GM12801 (cell line): ENCODE measurements around the gene CLEC9A.

ENCODE experiments used
- TF ChIP-seq, protein P1 (sequence below): IDR thresholded peaks from one replicate; pipeline ENCODE4 v1.5.1; 2011; ENCODE audit warnings: control low read depth; ENCODE audit not compliant: insufficient read length; ENCODE audit errors: extremely low read depth

Gene CLEC9A

DNA sequence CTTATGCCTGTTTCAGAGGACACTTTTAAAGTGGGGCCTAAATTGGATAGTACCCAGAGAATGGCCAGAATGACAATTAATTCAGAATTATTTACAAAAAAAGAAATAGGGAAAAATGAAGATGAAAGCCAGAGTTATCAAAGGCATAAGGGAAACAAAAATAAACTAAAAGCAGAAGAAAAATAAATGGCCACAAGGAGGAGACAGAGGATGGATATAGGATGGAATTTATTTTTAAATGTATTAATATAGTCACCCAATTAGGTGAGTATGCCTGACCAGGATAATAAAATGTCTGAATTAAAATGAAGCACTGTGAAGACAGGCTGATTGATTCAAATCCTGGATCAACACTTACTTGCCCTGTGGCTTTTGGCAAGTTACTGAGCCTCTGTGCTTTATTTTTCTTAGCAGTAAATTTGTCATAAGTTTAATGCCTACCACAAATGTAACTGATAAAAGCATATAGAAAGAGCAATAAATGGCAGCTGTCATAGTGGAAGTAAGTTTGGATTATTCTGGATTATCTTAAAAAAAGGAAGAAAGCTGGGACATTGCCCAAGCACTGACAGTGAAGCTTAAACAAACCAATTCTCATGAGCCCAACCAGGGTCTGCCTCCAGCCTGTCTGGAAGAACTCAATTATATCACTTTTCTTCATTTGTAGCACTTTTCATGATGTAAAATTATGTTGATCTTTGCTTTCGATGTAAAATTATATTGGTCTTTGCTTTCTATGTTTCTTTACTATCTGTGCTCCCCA lies 3.5 kb downstream of the CLEC9A start:
- TF ChIP-seq, protein P1, sequence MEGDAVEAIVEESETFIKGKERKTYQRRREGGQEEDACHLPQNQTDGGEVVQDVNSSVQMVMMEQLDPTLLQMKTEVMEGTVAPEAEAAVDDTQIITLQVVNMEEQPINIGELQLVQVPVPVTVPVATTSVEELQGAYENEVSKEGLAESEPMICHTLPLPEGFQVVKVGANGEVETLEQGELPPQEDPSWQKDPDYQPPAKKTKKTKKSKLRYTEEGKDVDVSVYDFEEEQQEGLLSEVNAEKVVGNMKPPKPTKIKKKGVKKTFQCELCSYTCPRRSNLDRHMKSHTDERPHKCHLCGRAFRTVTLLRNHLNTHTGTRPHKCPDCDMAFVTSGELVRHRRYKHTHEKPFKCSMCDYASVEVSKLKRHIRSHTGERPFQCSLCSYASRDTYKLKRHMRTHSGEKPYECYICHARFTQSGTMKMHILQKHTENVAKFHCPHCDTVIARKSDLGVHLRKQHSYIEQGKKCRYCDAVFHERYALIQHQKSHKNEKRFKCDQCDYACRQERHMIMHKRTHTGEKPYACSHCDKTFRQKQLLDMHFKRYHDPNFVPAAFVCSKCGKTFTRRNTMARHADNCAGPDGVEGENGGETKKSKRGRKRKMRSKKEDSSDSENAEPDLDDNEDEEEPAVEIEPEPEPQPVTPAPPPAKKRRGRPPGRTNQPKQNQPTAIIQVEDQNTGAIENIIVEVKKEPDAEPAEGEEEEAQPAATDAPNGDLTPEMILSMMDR, result no peak

DNA sequence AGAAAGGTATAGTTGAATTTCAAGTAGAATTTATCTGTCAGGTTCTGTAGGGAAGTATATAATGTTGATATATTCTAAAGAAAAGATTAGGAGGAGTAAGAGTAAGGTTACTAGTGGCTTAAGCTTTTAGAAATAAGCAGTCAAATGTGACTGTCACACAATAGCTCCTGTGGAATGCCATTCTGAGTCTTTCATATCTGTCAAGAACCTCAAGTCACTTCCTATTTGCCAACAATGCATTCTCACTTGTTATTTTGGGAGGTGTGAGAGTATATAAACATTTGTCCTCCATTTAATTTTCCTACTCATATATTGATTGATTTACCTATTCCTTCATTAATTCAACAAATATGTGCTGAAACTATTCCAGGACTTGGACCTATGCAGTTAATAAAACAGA lies 11.7 kb downstream of the CLEC9A start:
- TF ChIP-seq, protein P1, result no peak

DNA sequence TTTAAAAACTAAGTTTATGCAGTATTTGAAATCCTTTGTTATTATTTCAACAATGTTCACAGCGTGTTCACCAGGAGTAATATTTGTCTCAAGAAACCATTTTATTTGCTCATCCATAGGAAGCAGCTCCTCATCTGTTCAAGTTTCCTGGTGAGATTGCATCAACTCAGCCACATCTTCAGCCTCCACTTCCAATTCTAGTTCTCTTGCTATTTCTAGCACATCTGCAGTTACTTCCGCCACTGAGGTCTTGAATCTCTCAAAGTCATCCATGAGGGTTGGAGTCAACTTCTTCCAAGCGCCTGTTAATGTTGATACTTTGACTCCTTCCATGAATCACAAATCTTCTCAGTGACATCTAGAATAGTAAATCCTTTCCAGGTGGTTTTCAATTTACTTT lies 18.0 kb downstream of the CLEC9A start:
- TF ChIP-seq, protein P1, result no peak

DNA sequence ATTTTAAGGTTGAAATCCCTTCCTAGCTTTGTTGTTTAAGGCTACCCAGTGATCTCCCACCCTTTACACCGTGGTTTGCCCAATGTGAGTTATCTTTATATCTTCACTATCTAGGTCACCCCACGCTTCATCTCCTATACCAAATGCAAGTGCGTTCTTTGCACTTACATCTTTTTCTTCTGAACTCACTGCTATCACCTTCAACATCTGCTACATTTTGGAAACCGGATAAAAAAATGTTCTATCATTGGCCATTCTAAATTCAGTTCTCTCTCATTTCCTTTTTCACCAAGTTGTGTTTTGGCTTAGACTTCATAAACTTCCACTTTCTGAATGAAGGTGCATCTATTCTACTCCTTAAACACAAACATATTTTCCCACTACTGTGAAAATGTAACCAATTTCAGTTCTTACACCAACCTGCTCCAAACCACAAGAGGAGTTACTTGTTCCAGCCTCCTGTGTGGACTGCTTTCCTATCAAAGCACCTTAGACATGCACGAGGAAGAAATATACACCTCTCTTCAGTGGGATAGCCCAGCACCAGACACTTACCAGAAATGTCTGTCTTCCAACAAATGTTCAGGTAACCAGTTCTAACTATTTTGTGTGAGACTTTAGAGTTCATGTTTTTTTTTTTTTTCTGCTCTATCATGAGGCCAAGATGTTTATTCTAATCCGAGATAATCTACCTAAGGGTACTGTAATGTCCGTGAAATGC lies 21.9 kb downstream of the CLEC9A start:
- TF ChIP-seq, protein P1, result no peak

DNA sequence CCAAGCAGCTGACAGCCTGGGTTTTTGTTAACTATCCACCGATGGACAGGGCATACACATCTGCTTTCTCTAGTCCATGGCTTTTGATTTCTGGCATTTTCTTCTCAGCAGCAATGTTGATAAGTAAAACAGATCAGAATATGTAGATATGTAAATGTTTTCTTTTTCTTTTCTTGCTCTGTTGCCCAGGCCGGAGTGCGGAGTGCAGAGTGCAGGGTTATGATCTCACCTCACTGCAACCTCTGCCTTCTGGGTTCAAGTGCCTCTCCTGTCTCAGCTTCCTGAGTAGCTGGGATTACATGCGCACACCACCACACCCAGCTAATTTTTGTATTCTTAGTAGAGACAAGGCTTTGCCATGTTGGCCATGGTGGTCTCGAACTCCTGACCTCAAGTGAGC lies 27.9 kb downstream of the CLEC9A start:
- TF ChIP-seq, protein P1, result no peak

DNA sequence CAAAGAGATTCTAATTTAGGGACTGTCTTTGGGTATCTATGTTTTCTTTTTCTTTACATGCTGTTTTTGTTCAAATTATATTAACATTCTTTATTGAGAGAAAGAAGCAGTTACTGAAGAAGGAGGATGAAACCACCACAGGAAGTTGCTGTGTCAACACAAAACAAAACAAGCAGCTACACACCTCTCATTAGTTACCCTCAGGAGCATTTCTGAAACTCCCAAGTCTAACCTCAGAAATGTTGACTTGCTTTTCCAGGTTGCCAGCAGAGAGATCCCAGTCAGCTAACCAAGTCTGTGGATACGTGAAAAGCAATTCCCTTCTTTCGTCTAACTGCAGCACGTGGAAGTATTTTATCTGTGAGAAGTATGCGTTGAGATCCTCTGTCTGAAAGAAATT lies 34.8 kb downstream of the CLEC9A start:
- TF ChIP-seq, protein P1, result no peak

DNA sequence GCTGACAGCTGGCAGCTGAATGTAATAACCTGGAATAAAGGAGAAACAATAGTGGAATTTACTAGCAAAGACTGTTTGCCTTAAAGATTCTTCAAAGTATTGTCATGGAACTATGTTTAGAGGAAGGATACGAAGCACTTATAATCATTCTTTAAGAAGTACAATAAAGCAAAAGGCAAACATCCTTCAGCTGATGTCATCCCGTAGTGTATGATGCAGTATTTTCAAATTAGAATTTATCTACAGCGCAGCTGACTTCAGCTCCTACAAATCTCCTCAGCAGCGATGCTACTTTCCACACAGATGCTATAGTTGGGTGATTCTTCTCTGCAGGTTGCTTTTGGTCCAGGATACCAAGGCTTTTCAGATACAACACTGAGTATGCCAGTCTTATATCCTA lies 36.8 kb downstream of the CLEC9A start:
- TF ChIP-seq, protein P1, result no peak
